Measurements from ENCODE around the gene DSCAML1.

The DSCAML1 gene

DNA sequence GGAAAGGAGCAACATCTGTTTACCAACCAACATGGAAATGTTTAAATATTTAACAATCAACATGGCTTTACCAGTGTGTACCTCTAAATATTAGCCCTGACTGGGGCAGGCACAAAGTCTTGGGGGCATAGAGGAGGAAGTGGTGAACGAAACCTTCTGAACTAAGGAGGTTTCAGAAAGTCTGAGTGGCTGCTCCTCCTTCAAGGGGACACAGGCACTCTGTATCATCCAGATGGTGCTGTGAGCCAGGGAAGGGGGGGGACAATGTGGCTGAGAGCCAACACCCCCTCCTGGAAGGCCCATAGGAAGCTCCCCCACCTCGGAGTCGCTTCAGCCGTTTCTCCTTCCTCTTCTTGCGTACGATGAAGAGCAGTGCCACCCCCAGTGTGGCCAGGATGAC, 361.7 kb downstream of the DSCAML1 start:
- Histone ChIP-seq H3K36me3 (no peaks in the 10 kb centered on the region), H3K27me3 (peaks cover 0 to 40% of the 10 kb centered on the region in 2 donors), H3K4me1 (no peaks in the 10 kb centered on the region), H3K4me3 (no peak overlapping the region), H3K9me3 (no peaks in the 10 kb centered on the region), H3K27ac (no peak overlapping the region)
- peak in 1 of 2 donors; percentile 17 for DNase-seq
- TF ChIP-seq, protein P1, sequence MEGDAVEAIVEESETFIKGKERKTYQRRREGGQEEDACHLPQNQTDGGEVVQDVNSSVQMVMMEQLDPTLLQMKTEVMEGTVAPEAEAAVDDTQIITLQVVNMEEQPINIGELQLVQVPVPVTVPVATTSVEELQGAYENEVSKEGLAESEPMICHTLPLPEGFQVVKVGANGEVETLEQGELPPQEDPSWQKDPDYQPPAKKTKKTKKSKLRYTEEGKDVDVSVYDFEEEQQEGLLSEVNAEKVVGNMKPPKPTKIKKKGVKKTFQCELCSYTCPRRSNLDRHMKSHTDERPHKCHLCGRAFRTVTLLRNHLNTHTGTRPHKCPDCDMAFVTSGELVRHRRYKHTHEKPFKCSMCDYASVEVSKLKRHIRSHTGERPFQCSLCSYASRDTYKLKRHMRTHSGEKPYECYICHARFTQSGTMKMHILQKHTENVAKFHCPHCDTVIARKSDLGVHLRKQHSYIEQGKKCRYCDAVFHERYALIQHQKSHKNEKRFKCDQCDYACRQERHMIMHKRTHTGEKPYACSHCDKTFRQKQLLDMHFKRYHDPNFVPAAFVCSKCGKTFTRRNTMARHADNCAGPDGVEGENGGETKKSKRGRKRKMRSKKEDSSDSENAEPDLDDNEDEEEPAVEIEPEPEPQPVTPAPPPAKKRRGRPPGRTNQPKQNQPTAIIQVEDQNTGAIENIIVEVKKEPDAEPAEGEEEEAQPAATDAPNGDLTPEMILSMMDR (IDR thresholded peaks at IDR 0.05), result no peak
- intact Hi-C loops (cut with DNase I; ENCODE audit: low total_unique reads), result no loop called here

DNA sequence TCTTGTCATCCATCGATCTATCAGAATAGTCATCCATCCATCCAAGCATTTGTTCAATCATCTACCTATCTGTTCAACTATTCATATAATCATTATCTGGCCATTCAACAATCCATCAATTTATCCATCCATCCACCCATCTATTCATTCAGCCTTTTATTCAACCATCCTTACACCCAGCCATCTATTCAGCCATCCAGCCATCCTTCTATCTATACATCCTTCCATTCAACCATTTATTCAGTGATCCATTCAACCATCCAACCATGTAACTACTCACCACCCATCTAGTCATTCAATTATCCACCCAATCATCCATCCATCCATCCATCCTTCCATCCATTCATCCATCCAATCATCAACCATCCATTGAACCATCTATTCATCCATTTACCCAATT, 362.5 kb downstream of the DSCAML1 start:
- H3K4me1 ChIP-seq, result no peaks in the 10 kb centered on the region
- intact Hi-C loops (cut with DNase I; ENCODE audit: low total_unique reads), result no loop called here
- H3K9me3 ChIP-seq, result no peaks in the 10 kb centered on the region
- TF ChIP-seq, protein P1 (IDR thresholded peaks at IDR 0.05), result no peak
- no peak overlapping the region for H3K27ac ChIP-seq
- no peak for DNase-seq
- peaks cover 0 to 34% of the 10 kb centered on the region in 2 donors for H3K27me3 ChIP-seq
- H3K36me3 ChIP-seq, result no peaks in the 10 kb centered on the region
- no peak overlapping the region for H3K4me3 ChIP-seq

DNA sequence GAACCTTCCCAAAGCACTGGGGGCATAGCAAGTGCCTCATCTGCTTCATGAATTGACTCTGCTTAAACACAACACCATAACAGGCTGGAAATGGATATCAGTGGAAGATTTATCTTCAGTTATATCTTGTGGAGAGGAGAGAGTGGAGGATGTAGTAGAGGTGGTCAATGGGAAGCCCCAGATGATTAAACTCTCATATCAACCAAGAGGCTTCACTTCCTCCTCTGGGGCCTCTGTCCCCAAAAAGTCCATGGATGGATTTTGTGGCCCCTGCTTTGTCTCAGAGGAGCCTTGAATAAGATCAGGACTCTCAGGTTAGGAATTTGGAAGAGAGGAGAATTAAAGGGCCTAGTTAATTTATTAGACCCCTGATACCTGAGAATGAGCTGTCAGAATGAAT, 363.3 kb downstream of the DSCAML1 start:
- TF ChIP-seq, protein P1 (IDR thresholded peaks at IDR 0.05), result no peak
- Histone ChIP-seq H3K4me3 (no peak overlapping the region), H3K9me3 (no peaks in the 10 kb centered on the region), H3K27ac (no peak overlapping the region), H3K4me1 (no peaks in the 10 kb centered on the region), H3K27me3 (peaks cover 0 to 27% of the 10 kb centered on the region in 2 donors), H3K36me3 (no peaks in the 10 kb centered on the region)
- no peak for DNase-seq
- intact Hi-C loops (cut with DNase I; ENCODE audit: low total_unique reads), result no loop called here

DNA sequence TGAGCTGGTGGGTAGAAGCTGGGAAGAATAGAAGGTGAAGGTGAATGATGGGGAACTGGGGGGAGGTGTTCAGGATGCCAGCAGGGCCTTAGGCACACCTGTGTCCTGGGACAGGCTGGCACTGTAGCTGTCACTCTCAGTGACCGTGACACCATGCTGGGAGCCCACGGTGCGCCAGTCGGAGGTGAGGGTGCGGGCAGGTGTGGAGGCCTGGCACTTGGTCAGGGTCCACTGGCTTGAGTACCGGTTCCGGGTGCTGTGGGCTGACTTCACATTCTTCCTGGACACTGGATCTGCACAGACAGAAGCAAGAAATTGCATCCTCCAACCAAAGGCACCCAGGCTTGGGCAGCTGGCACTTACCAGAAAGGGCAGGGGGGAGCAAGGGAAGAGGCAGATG, 365.6 kb downstream of the DSCAML1 start:
- Histone ChIP-seq H3K36me3 (no peaks in the 10 kb centered on the region), H3K27me3 (peaks cover 0 to 24% of the 10 kb centered on the region in 2 donors), H3K9me3 (no peaks in the 10 kb centered on the region), H3K4me1 (peaks cover 0 to 1% (median 0%) of the 10 kb centered on the region in 4 donors), H3K4me3 (no peak overlapping the region), H3K27ac (no peak overlapping the region)
- intact Hi-C loops (cut with DNase I; ENCODE audit: low total_unique reads), result no loop called here
- TF ChIP-seq, protein P1 (IDR thresholded peaks at IDR 0.05), result no peak
- peak in 1 of 2 donors; percentile 41 for DNase-seq

DNA sequence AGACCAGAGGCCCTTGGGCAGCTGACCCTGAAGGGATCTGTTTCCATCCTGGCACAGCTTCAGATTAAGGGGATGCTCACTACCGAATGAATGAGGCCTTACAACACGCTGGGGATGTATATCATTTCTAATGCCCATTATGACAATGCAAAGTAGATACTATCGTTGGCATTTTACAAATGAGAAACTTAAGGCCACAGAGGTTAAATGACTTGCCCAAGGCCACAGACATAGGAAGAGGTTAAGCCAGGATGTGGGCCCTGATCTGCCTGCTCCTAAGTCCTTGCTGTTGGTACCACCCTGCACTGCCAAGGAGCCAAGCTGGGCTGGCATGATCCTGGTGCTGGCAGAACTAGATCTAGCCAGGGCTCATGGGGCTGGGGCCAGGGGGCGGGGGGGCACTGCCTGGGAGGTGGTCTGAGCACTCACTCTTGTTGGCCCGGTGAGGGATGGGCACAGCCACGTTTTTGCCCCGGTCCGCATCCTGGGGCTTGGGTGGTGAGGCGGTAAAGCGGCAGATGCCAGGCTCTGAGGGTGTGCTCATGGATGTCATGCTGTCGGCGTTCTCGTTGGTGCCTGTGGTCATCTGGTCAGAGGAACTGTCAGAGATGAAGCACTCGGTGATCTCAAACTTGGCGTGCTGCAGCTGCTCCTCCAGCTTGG, 366.6 kb downstream of the DSCAML1 start:
- Histone ChIP-seq H3K9me3 (no peaks in the 10 kb centered on the region), H3K27me3 (peaks cover 0 to 28% of the 10 kb centered on the region in 2 donors), H3K36me3 (no peaks in the 10 kb centered on the region), H3K27ac (no peak overlapping the region), H3K4me3 (no peak overlapping the region), H3K4me1 (peaks cover 0 to 6% (median 0%) of the 10 kb centered on the region in 4 donors)
- TF ChIP-seq, protein P1 (IDR thresholded peaks at IDR 0.05), result no peak
- DNase-seq, result no peak
- intact Hi-C loops (cut with DNase I; ENCODE audit: low total_unique reads), result no loop called here
